Activated CD4-positive, CD25-positive, alpha-beta regulatory T cell treated with anti-CD3 and anti-CD28 coated beads, Interleukin-2, amount 50 U/mL, for 24 hours (primary cell): ENCODE results near the gene OR4C5.
"Not testable (repeated sequence)": the region's sequence is repeated elsewhere in the genome, so short reads cannot be mapped to it uniquely, and the experiment has no call there.

Experiments used
- ATAC-seq, 2 donors: fragments of 150-1000 bp; cut with Tn5 transposase; one replicate each; pipeline ENCODE4 v1.10.0; 2021; ENCODE audit warnings: mild to moderate bottlenecking in 1 of 2, moderate library complexity in 1 of 2

The OR4C5 gene

DNA sequence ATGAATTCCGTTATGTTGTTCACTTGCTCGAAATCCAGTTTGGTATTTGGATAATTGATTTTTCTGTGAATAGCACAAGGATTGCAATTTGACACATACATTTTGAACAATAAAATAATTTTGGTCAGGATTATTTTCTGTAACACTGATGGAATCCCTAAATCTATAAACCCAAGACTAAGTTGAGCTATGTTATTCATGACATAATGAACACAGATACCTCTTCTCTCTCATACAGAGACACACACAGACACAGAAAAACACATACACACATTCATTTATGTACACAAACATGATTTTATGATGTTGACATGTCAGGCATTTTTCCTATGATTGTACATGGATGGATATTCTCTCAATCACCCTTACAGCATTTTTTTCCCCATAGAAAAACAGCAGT, at the start of gene OR4C5:
Gene OR4C5, minus strand, starts transcription at position 101 of the 400 bp plus-strand sequence. Its CDS starts 0 bp downstream, at position 101.
- ATAC-seq, result no peak

DNA sequence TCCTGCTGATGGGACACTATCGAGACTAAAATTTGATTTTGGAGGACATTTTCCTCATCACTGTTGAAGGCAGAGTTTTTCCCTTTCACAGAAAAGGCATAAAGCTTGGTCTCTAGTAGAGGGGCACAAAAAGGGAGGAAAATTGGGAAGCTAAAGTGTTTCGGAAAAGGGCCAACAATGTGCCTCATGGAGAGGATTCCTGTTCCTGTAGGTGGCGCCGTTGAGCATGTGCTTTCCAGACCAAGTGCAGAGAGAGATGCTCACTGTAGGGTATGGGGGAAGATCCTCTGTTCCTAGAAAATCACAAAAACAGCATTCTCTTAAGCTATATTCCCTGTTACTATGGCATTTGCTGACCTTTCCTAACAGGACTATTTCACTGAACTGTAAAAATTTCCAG, 18.4 kb upstream of the OR4C5 start:
- ATAC-seq, result no peak

GRCh38 chr11:48384151-48384550, 17.9 kb upstream of the OR4C5 start:
- not testable (repeated sequence) for ATAC-seq

DNA sequence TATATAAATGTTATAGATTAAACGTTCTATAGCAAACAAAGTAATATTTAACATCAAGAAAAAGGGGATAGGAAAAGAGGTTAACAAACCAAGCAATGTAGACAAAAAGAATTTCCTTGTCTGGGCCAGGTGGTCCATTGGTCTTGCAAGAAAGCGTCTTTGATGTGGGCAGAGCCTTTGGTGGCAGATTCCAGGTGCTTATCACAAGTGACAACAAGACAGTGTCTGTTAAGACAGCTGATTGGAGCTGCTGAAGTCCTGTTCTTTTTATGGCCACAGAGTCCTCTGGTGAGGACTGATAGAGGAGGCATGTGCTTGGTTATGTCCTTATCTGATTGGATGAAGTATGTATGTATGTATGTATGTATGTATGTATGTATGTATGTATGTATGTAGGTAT, 5.0 kb downstream of the OR4C5 start:
- not testable (repeated sequence) for ATAC-seq

DNA sequence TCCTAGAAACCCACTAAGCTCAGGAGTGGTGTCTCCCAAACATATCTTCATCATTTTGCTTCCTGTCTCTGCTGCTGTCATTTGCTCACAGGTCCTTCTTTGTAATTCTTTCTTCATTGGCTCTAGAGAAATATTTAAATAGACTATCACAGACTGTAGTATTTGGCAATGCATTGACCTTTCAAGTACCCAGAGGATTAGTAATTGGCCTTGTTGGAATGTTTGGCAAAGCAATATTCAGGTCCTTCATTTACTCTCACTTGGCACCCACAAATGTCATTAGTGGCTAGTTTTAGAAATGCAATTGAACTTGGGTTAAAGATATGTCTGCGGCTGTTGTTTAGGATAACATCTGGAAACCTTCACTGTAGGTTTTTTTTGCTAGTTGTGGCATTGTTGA, 11.6 kb downstream of the OR4C5 start:
- ATAC-seq, result no peak

- no peak for ATAC-seq
These were observed 12.3 kb downstream of the OR4C5 start for GRCh38 chr11:48354013-48354412.

DNA sequence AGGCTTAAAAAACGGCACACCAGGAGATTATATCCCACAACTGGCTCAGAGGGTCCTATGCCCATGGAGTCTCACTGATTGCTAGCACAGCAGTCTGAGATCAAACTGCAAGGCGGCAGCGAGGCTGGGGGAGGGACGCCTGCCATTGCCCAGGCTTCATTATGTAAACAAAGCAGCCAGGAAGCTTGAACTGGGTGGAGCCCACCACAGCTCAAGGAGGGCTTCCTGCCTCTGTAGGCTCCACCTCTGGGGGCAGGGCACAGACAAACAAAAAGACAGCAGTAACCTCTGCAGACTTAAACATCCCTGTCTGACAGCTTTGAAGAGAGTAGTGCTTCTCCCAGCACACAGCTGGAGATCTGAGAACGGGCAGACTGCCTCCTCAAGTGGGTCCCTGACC, 20.0 kb downstream of the OR4C5 start:
- ATAC-seq, result not testable (repeated sequence)

DNA sequence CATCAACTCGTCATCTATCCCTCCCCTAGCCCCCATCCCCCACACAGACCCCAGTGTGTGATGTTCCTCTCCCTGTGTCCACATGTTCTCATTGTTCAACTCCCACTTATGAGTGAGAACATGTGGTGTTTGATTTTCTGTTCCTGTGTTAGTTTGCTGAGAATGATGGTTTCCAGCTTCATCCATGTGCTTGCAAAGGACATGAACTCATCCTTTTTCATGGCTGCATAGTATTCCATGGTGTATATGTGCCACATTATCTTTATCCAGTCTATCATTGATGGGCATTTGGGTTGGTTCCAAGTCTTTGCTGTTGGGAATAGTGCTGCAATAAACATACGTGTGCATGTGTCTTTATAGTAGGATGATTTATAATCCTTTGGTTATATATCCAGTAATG, 23.8 kb downstream of the OR4C5 start:
- not testable (repeated sequence) for ATAC-seq

DNA sequence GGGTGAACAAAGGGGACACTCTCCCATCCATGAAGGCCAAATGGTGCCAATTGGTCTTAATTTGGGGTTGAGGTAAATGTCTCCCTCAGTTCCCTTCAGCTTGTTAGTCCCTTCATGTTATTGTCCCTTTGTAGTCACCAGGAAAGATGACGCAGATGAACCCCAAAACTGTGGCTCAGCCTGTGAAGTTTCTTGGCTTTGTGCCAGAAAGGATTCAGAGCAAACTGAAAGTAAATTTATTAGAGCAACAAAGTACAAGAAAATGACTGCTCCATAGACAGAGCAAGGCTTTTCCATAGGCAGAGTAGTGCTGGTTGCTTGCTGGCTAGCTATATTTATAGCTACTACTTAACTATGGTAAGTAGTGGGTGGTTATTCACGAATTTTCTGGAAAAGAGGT, 24.8 kb downstream of the OR4C5 start:
- ATAC-seq, result no peak

DNA sequence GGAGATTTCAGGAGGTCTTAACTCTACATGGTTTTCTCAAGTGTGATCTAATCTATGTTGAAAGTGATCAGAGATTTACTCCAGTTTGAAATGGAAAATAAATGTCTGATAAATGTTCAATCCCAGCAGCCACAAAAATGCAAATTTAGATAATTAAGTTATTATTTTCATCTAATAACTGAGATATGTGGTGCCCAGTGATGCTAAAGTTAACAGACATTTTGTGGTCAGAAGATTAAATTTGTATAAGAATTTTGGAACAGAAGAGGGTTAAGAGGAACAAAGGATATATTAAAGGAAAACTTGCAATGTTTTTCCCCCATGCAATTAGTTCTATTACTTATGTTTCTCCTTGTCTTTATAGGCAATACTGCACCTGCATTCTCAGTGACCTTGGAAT, 41.6 kb downstream of the OR4C5 start, which contains the start of gene OR4C3:
Gene OR4C3, plus strand, starts transcription at position 301 of the 400 bp plus-strand sequence. CDS start 102 bp downstream, outside the sequence.
- ATAC-seq, result not testable (repeated sequence)

DNA sequence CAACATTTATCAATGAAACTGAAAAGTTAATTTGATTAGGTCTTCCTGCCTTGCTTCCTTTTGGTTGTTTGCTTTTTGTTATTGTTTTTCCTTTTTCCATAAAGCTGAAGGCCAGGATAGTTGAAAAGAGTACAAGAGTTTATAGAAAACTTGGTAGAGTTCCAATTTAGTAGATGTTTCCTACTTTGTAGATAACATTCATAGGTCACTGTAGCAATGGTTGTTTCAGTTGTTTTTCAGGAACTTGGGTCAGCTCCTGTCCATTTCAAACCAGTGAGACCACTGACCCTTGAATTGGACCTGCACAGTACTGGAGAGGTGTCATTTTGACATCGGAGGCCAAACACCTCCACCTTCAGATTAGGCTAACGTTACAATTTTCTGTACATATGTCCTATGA, 46.5 kb downstream of the OR4C5 start:
- ATAC-seq, result not testable (repeated sequence)
